ENCODE measurements around the gene PPFIA2. TPM values are rescaled to one million over a fixed set of nuclear protein-coding genes. Genes with fewer than 3 reads are reported as not detected.

The PPFIA2 gene
- total RNA-seq, result 14.5 TPM
- polyA plus RNA-seq, result 1.4 TPM

DNA sequence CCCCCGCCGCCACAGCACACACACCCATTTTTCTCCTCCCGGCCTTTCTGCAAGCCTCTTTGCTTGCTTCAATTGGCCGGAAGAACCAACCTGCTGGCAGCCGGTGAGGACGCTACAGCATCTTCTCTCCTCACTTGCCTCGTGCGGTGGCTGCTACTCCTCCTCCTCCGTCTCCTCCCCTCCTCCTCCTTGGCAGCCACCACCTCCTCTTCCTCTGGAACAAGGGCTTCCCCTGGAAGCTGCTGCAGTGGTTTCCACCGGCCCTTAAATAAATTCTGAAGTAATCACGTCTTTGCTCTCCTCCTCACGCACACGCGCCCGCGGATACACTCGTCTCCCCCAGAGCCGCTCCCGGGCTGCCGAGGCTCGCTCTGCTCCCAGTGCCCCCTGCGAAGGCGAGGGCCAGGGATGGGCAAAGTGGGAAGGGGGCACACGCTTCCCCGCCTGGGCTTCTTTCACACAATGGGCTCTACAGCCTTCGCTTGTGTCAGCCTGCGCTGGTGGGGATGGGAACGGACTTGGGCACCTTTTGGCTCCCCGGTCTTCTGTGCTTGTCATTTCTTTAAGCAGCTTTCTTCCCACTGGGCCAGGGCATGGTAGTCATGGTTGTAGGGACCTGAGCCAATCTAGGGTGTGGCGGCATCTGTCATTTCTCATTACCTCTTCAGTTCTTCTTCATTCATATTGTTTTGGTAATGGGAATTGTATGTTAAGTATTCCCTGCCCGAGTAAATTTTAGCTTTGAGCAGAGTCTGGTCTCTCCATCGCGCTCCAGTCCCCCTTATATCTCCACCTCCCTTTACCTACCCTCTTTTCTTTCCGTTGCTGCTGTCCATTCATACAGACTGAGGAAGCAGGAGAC, at the start of gene PPFIA2:
Gene PPFIA2, minus strand, starts transcription at position 161 of the 862 bp plus-strand sequence.
- DNase-seq (ENCODE audit: extremely low spot score), result peak; percentile 18
- peak within 1 kb of the TSS; percentile 41 for H3K4me3 ChIP-seq (ENCODE audit: low read depth, low read length)
- H3K27ac ChIP-seq (ENCODE audit: low read depth), result no peak within 1 kb of the TSS
- H3K36me3 ChIP-seq (ENCODE audit: insufficient read depth), result no peaks in the 10 kb centered on the region
- H3K4me1 ChIP-seq (ENCODE audit: insufficient read depth), result no peaks in the 10 kb centered on the region
- 5% methylated on average over 34 of the region's 34 CpGs for WGBS

GRCh38 chr12:81800298-81801148, 41.4 kb upstream of the PPFIA2 start:
- H3K36me3 ChIP-seq (ENCODE audit: insufficient read depth), result no peaks in the 10 kb centered on the region
- 67% methylated on average over 8 of the region's 8 CpGs for WGBS
- no peak overlapping the region for H3K4me3 ChIP-seq (ENCODE audit: low read depth, low read length)
- no peaks in the 10 kb centered on the region for H3K4me1 ChIP-seq (ENCODE audit: insufficient read depth)
- H3K27ac ChIP-seq (ENCODE audit: low read depth), result no peak overlapping the region
- DNase-seq (ENCODE audit: extremely low spot score), result no peak

DNA sequence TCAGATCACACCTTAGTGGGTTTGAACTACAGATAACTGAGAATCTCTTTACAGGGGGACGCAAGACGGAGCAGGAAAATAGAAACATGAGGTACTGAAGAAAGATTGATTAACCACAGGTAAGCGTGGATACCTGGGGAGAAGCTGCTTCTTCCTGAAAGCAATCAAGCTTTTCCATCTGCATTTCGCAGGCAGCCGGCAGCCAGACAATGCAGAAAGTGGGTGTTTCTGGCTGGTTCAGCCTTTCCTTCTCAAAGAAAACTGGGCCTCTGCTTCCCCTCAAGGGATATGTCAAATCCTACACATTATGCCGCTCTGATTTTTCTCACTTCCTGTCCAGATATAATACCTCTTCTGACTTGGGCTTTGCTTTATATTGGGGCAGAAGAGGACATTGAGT, 39.1 kb upstream of the PPFIA2 start:
- DNase-seq (ENCODE audit: extremely low spot score), result no peak
- 73% methylated on average over 6 of the region's 6 CpGs for WGBS
- H3K4me1 ChIP-seq (ENCODE audit: insufficient read depth), result no peaks in the 10 kb centered on the region
- no peak overlapping the region for H3K4me3 ChIP-seq (ENCODE audit: low read depth, low read length)
- no peak overlapping the region for H3K27ac ChIP-seq (ENCODE audit: low read depth)
- no peaks in the 10 kb centered on the region for H3K36me3 ChIP-seq (ENCODE audit: insufficient read depth)

DNA sequence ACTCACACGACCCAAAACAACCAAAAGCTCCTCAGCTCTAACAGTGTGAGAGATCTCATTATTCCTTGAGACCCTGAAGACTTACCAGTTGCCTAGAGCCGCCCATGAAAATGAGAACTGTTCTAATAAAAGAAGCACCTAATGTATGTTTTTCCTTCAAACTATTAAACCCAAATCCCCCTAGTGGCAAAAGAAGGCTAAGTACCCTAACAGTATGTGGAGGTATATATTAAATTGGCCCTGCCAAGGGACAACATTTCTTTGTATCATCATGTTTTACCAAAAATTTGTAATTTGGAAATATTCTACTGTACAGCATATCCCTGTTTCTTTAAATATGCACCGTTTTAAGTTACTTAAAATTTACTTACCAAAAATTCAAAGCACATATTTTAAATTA, 38.0 kb upstream of the PPFIA2 start:
- no peak for DNase-seq (ENCODE audit: extremely low spot score)
- Histone ChIP-seq H3K27ac (ENCODE audit: low read depth) (no peak overlapping the region), H3K4me3 (ENCODE audit: low read depth, low read length) (no peak overlapping the region), H3K36me3 (ENCODE audit: insufficient read depth) (no peaks in the 10 kb centered on the region), H3K4me1 (ENCODE audit: insufficient read depth) (no peaks in the 10 kb centered on the region)
- 42% methylated on average over 3 of the region's 3 CpGs for WGBS

DNA sequence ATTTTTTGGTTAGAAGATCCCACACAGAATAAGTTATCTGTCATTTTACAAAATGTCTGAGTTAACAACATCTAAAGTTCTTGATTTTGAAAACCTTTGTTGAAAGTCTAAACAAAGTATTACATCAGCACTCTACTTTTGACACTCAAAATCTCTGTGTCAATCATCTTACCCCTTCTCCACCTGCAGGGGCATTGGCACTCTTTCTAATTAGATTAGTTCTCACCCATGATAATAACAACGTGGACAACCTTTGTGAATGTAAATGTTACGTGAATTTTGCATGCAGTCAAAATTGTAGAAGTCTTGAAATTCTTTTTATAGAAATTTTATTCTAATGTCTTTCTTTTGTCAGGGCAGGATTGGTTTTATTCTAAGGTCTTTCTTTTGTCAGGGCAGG, 33.5 kb upstream of the PPFIA2 start:
- no peak for DNase-seq (ENCODE audit: extremely low spot score)
- no peak overlapping the region for H3K4me3 ChIP-seq (ENCODE audit: low read depth, low read length)
- no peaks in the 10 kb centered on the region for H3K36me3 ChIP-seq (ENCODE audit: insufficient read depth)
- H3K4me1 ChIP-seq (ENCODE audit: insufficient read depth), result no peaks in the 10 kb centered on the region
- no peak overlapping the region for H3K27ac ChIP-seq (ENCODE audit: low read depth)
- WGBS, result 78% methylated on average over 2 of the region's 2 CpGs

DNA sequence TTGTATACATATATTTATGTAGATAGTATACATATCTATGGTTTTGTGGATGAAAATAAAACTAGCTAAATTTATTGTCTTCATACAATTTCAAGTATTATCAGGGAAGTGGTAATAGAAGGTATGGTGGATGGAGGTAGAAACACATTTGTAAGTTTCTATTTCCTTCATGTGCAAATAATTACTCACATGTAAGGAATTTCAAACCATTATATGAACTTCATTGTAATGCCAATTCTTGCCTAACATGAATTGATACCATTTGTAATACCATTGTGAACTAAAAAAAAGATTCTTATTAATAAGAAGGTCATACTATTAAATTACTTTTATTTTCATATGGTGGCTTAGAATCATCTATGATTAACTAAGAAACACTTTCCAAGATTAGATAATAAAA, 20.1 kb upstream of the PPFIA2 start:
- Histone ChIP-seq H3K36me3 (ENCODE audit: insufficient read depth) (no peaks in the 10 kb centered on the region), H3K27ac (ENCODE audit: low read depth) (no peak overlapping the region), H3K4me1 (ENCODE audit: insufficient read depth) (no peaks in the 10 kb centered on the region), H3K4me3 (ENCODE audit: low read depth, low read length) (no peak overlapping the region)
- DNase-seq (ENCODE audit: extremely low spot score), result no peak

DNA sequence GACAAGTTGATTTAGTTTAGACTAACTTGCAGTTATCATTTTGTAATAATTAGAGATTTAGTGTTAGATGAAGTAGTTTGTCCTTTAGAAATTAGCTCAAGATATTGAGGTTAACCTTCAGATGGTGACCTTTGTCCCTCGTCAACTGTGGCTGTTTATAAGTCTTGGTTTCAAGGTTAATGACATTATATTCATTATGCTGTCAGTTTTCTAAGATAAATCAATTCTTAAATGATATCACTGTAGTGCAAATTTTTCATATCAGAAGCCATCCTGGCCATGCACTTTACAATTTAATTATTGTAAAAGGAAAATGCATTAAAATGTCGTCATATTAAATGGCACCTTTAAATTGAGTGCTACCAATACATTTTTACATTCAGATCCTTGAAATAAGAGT, 19.6 kb upstream of the PPFIA2 start:
- 58% methylated on average over 2 of the region's 2 CpGs for WGBS
- Histone ChIP-seq H3K27ac (ENCODE audit: low read depth) (no peak overlapping the region), H3K4me3 (ENCODE audit: low read depth, low read length) (no peak overlapping the region), H3K36me3 (ENCODE audit: insufficient read depth) (no peaks in the 10 kb centered on the region), H3K4me1 (ENCODE audit: insufficient read depth) (no peaks in the 10 kb centered on the region)
- DNase-seq (ENCODE audit: extremely low spot score), result no peak

- under 1% methylated on average over 50 of the region's 50 CpGs for WGBS
- peak overlapping the region; percentile 41 for H3K4me3 ChIP-seq (ENCODE audit: low read depth, low read length)
- no peak overlapping the region for H3K27ac ChIP-seq (ENCODE audit: low read depth)
- H3K36me3 ChIP-seq (ENCODE audit: insufficient read depth), result no peaks in the 10 kb centered on the region
- DNase-seq (ENCODE audit: extremely low spot score), result peak; percentile 11
- no peaks in the 10 kb centered on the region for H3K4me1 ChIP-seq (ENCODE audit: insufficient read depth)
Measured at GRCh38 chr12:81758421-81759189, 545 bp downstream of the PPFIA2 start.

GRCh38 chr12:81757731-81758365, 1.3 kb downstream of the PPFIA2 start:
- Histone ChIP-seq H3K4me3 (ENCODE audit: low read depth, low read length) (peak overlapping the region; percentile 41), H3K27ac (ENCODE audit: low read depth) (no peak overlapping the region), H3K36me3 (ENCODE audit: insufficient read depth) (no peaks in the 10 kb centered on the region), H3K4me1 (ENCODE audit: insufficient read depth) (no peaks in the 10 kb centered on the region)
- no peak for DNase-seq (ENCODE audit: extremely low spot score)
- 15% methylated on average over 7 of the region's 7 CpGs for WGBS

DNA sequence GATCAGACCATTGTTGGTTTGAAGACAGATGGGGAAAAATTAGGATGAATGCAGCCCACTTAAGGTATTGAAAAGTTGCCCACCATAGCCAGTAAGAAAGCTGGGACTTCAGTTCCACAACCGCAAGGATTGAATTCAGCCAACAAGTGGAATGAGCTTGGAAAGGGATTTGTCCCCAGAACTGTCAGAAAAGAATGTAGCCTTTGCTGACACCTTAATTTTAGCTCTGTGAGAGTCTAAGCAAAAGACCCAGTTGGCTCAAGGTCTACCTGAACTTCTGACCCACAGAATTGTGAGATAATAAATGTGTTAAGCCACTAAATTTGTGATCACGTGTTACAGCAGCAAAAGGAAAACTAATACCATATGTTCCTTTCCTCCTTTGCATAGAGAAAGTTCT, 29.4 kb downstream of the PPFIA2 start:
- Histone ChIP-seq H3K4me1 (ENCODE audit: insufficient read depth) (no peaks in the 10 kb centered on the region), H3K27ac (ENCODE audit: low read depth) (no peak overlapping the region), H3K36me3 (ENCODE audit: insufficient read depth) (no peaks in the 10 kb centered on the region), H3K4me3 (ENCODE audit: low read depth, low read length) (no peak overlapping the region)
- 74% methylated on average over 2 of the region's 2 CpGs for WGBS
- no peak for DNase-seq (ENCODE audit: extremely low spot score)

GRCh38 chr12:81727391-81727790, 31.8 kb downstream of the PPFIA2 start:
- H3K4me3 ChIP-seq (ENCODE audit: low read depth, low read length), result no peak overlapping the region
- DNase-seq (ENCODE audit: extremely low spot score), result no peak

GRCh38 chr12:81726634-81727033, 32.5 kb downstream of the PPFIA2 start:
- 89% methylated on average over 1 of the region's 1 CpG for WGBS

More at GRCh38 chr12:81727391-81727790, 31.8 kb downstream of the PPFIA2 start:
- H3K36me3 ChIP-seq (ENCODE audit: insufficient read depth), result no peaks in the 10 kb centered on the region
- H3K4me1 ChIP-seq (ENCODE audit: insufficient read depth), result no peaks in the 10 kb centered on the region
- H3K27ac ChIP-seq (ENCODE audit: low read depth), result no peak overlapping the region

GRCh38 chr12:81723361-81723760, 35.8 kb downstream of the PPFIA2 start:
- H3K36me3 ChIP-seq (ENCODE audit: insufficient read depth), result no peaks in the 10 kb centered on the region
- H3K4me1 ChIP-seq (ENCODE audit: insufficient read depth), result no peaks in the 10 kb centered on the region
- DNase-seq (ENCODE audit: extremely low spot score), result no peak
- no peak overlapping the region for H3K27ac ChIP-seq (ENCODE audit: low read depth)
- H3K4me3 ChIP-seq (ENCODE audit: low read depth, low read length), result no peak overlapping the region
- WGBS, result 48% methylated on average over 1 of the region's 1 CpG

More at GRCh38 chr12:81726634-81727033, 32.5 kb downstream of the PPFIA2 start:
- Histone ChIP-seq H3K27ac (ENCODE audit: low read depth) (no peak overlapping the region), H3K4me1 (ENCODE audit: insufficient read depth) (no peaks in the 10 kb centered on the region), H3K4me3 (ENCODE audit: low read depth, low read length) (no peak overlapping the region), H3K36me3 (ENCODE audit: insufficient read depth) (no peaks in the 10 kb centered on the region)
- DNase-seq (ENCODE audit: extremely low spot score), result no peak
